ENCODE measurements around the gene AGBL4.

The AGBL4 gene

DNA sequence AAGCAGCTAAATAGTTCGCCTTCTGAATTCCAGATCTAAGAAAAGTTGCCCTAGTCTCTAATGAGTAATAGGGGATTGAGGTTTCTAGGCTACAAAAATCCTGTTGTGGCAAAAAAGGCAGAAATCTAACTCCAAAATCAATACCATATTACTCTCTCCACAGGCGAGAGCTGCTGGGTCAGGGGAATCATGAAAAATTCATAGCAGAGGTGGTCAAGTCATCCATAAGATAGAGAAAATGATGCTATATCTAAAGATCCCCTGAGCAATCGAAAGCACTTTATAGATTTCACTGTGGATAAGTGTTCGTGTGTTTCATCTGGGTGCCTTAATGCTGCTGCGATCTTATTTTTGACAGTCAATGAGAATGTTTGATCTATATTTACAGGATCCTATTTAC is 417.7 kb downstream of the AGBL4 start:
- CTCF ChIA-PET = no interaction called here
- Mint-ChIP-seq H3K4me3 (no peak overlapping the region), H3K27ac (no peak overlapping the region), H3K9me3 (peaks cover 13% of the 10 kb centered on the region), H3K36me3 (peaks cover 1% of the 10 kb centered on the region), H3K27me3 (no peaks in the 10 kb centered on the region), H3K4me1 (no peaks in the 10 kb centered on the region)
- no peak for DNase-seq

- H3K4me1 Mint-ChIP-seq = no peaks in the 10 kb centered on the region
- H3K4me3 Mint-ChIP-seq = no peak overlapping the region
- CTCF ChIA-PET = no interaction called here
- H3K27ac Mint-ChIP-seq = no peak overlapping the region
- H3K9me3 Mint-ChIP-seq = peaks cover 25% of the 10 kb centered on the region
- no peak for DNase-seq
- H3K27me3 Mint-ChIP-seq = no peaks in the 10 kb centered on the region
- H3K36me3 Mint-ChIP-seq = peaks cover 1% of the 10 kb centered on the region
Observed at GRCh38 chr1:49597436-49597835, 426.3 kb downstream of the AGBL4 start.

DNA sequence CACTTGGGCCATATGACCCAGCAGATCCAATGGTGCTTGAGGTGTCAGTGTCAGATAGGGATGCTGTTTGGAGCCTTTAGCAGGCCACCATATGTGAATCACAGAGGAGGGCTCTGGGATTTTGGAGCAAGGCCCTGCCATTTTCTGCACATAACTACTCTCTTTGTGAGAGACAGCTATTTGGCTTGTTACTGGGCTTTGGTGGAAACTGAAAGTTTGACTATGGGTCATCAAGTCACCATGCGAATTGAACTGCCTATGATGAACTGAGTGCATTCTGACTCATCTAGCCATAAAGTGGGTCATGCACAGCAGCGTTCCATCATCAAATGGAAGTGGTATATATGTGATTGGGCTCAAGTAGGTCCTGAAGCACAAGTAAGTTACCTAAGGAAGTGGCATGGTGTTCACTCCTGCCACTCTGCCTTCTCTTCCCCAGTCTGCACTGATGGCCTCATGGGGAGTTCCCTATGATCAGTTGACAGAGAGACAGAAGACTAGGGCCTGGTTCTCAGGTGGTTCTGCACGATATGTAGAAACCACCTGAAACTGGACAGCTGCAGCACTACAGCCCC is 447.3 kb downstream of the AGBL4 start:
- Mint-ChIP-seq H3K36me3 (no peaks in the 10 kb centered on the region), H3K4me1 (no peaks in the 10 kb centered on the region), H3K9me3 (peaks cover 18% of the 10 kb centered on the region), H3K4me3 (no peak overlapping the region), H3K27me3 (no peaks in the 10 kb centered on the region), H3K27ac (no peak overlapping the region)
- CTCF ChIA-PET = no interaction called here
- no peak for DNase-seq

- no peak for DNase-seq
- Mint-ChIP-seq H3K36me3 (no peaks in the 10 kb centered on the region), H3K27me3 (no peaks in the 10 kb centered on the region), H3K27ac (no peak overlapping the region), H3K4me3 (no peak overlapping the region), H3K4me1 (no peaks in the 10 kb centered on the region), H3K9me3 (peaks cover 18% of the 10 kb centered on the region)
- CTCF ChIA-PET = no interaction called here
Observed at GRCh38 chr1:49556676-49557234, 467.0 kb downstream of the AGBL4 start.

DNA sequence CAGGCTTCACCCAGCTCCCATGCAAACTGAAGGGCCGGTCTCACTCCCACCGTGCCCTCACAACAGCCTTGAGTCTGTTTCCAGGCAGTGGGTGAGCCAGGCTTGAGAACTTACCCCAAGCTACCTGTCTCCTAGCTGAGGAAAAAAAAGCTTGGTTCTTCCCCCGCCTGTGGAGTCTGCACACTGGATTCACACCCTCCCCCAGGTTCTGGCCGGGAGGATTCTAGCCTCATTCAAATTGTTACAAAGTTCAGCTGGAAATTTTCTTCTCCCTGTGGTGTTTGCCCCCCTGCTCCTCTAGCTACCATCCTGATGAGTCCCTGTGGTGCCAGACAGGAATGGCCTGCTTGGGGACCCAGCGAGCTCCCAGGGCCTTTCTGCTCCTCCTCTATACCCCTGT is 471.7 kb downstream of the AGBL4 start:
- Mint-ChIP-seq H3K4me1 (no peaks in the 10 kb centered on the region), H3K27me3 (no peaks in the 10 kb centered on the region), H3K36me3 (no peaks in the 10 kb centered on the region), H3K4me3 (no peak overlapping the region), H3K27ac (no peak overlapping the region), H3K9me3 (peaks cover 10% of the 10 kb centered on the region)
- no peak for DNase-seq
- CTCF ChIA-PET = no interaction called here

DNA sequence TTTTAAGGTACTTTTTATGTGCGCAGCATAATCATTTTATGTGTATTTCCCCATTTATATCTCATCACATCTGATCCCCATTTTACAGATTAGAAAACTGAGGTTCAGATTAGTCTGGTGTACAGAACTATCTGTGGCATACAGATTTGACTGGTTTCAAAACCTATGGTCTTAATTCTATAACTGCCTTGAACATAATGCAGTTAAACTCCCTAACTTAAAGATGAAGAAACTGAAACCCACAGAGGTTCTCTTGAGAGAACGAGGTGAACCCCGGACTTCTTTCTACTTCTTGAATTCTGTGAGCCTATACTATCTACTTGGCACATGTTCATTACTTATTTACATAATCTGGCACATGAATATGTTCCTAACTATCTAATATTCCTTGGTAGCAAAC is 479.1 kb downstream of the AGBL4 start:
- Mint-ChIP-seq H3K36me3 (no peaks in the 10 kb centered on the region), H3K27ac (no peak overlapping the region), H3K4me3 (no peak overlapping the region), H3K27me3 (no peaks in the 10 kb centered on the region), H3K9me3 (peaks cover 9% of the 10 kb centered on the region), H3K4me1 (no peaks in the 10 kb centered on the region)
- CTCF ChIA-PET = no interaction called here
- no peak for DNase-seq

- H3K4me1 Mint-ChIP-seq = no peaks in the 10 kb centered on the region
- H3K9me3 Mint-ChIP-seq = peaks cover 12% of the 10 kb centered on the region
- CTCF ChIA-PET = no interaction called here
- H3K27ac Mint-ChIP-seq = no peak overlapping the region
- DNase-seq = no peak
- no peak overlapping the region for H3K4me3 Mint-ChIP-seq
- H3K36me3 Mint-ChIP-seq = no peaks in the 10 kb centered on the region
- no peaks in the 10 kb centered on the region for H3K27me3 Mint-ChIP-seq
Observed at GRCh38 chr1:49541096-49541752, 482.5 kb downstream of the AGBL4 start.

DNA sequence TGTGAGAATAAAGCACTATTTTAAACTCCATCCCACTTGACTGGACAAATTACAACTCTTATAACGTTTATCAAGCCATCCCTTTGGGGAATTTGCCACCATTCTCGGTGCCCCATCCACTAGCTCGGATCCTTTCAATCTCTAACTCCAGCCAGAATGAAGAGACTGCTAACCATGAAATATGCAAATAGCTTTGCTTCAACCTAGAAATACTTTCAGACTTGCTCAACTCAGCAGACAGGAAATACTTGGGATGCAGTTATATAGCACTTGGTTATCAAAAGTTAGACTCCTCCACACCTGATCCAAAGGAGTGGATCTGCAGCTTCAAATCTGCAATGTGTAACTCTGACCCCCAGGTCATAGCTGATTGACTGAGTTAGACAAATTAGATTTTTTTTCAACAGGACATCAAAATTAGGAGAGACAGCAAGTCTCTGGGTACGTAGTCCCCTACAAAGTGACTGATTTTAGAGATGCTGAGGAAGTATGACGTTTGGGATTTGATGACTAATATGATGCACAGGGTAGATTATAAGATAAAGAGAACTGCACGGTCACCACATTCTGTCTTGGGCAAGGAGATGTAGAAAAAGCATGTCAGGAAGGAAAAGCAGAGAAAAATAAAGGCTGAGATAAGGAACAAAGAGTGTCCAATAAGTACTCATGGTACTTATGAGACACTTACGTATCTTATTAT is 496.0 kb downstream of the AGBL4 start:
- Mint-ChIP-seq H3K27ac (no peak overlapping the region), H3K36me3 (no peaks in the 10 kb centered on the region), H3K9me3 (no peaks in the 10 kb centered on the region), H3K4me3 (no peak overlapping the region), H3K27me3 (no peaks in the 10 kb centered on the region), H3K4me1 (no peaks in the 10 kb centered on the region)
- DNase-seq = no peak
- CTCF ChIA-PET = no interaction called here

DNA sequence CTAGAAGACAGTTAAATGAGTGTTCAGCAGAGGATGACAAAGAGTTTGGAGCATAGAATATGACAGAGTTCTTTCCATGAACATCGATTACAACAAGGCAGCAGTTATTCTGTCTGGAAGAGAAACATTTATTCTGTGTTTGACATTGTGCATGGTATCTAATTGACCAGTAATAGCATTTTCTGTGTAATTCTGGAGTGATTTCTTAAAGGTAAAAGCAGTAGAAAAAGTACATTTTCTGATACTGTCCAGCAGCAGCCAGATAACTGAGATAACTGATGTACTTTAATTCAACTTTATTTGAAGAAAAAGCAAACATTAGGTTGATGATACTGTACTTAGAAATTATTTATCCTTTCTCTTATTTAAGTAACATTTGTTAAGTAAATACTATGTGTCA is 497.1 kb downstream of the AGBL4 start:
- DNase-seq = no peak
- Mint-ChIP-seq H3K9me3 (no peaks in the 10 kb centered on the region), H3K27me3 (no peaks in the 10 kb centered on the region), H3K4me3 (no peak overlapping the region), H3K36me3 (no peaks in the 10 kb centered on the region), H3K4me1 (no peaks in the 10 kb centered on the region), H3K27ac (no peak overlapping the region)
- CTCF ChIA-PET = no interaction called here

DNA sequence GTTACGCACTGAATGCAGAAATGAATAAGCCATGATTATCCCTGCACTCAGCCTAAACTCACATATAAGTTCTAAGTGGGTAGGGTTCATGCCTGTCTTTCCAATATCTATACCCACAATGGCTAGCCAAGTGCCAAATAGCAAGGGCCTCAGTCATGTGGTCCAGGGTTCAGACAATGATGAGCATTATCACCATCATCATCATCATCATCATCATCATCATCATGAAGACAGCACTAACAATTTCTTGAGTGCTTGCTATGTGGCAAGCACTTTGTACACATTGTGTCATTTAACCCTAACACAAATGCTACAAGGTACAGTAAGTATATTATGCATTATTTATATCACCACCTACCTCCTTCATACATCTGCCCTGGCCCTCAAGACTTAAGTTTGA is 500.0 kb downstream of the AGBL4 start:
- H3K4me1 Mint-ChIP-seq = no peaks in the 10 kb centered on the region
- CTCF ChIA-PET = no interaction called here
- H3K9me3 Mint-ChIP-seq = no peaks in the 10 kb centered on the region
- no peaks in the 10 kb centered on the region for H3K27me3 Mint-ChIP-seq
- H3K27ac Mint-ChIP-seq = no peak overlapping the region
- DNase-seq = no peak
- H3K36me3 Mint-ChIP-seq = no peaks in the 10 kb centered on the region
- H3K4me3 Mint-ChIP-seq = no peak overlapping the region

DNA sequence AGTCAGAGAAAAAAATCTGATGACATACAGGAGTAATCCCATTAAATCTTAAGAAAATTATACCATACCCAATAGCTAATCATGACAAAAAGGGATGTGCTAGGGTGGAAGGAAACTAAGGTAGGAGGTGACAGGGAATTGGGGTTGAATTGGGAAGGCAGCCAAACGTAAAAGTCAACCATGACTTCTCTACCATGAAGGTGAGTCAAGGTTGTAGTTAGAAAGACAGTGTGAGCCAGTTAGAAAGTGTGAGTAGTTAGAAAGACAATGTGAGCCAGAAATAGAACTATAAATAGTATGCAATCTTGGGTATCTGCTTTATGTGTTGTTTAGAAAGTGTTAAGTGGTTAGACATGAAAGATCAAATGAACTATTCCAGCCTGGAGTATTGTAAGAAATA is 556.8 kb downstream of the AGBL4 start:
- Mint-ChIP-seq H3K4me3 (no peak overlapping the region), H3K4me1 (no peaks in the 10 kb centered on the region), H3K9me3 (peaks cover 2% of the 10 kb centered on the region), H3K36me3 (no peaks in the 10 kb centered on the region), H3K27ac (no peak overlapping the region), H3K27me3 (no peaks in the 10 kb centered on the region)
- CTCF ChIA-PET = no interaction called here
- no peak for DNase-seq

DNA sequence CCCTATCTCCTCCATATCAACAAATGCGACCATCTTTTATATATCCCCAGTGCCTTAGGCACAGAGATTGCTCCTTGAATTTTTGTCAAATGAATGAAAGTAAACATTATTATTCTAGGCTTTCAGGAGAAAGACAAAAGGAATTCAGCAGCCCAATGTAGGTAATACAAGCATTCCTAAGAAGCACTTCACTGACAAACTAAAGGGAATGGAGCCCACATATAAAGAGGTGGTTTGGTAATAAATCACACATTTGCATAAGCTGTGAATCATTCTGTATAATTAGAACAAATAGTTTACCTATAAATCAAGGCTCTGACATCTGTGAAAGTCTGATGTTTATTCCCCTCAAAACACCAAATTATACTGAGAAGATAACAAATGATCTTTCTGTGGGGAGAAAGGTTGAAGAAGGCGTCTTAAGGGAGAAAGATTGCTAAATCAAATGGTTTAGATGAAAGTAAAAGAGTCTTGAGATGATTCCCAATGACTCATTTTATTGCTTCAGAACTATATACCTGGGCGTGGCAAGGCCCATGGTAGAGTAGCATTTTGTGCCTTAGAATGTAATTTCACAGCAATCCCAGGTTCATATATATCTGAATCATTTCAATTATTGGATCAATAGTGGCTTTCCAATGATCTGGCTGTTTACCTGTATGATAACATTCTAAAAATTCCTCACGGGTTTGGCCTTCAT is 558.1 kb downstream of the AGBL4 start:
- DNase-seq = no peak
- CTCF ChIA-PET = no interaction called here
- Mint-ChIP-seq H3K9me3 (peaks cover 2% of the 10 kb centered on the region), H3K27ac (no peak overlapping the region), H3K27me3 (no peaks in the 10 kb centered on the region), H3K4me1 (no peaks in the 10 kb centered on the region), H3K4me3 (no peak overlapping the region), H3K36me3 (no peaks in the 10 kb centered on the region)

- H3K36me3 Mint-ChIP-seq = no peaks in the 10 kb centered on the region
- no peak overlapping the region for H3K27ac Mint-ChIP-seq
- H3K4me3 Mint-ChIP-seq = no peak overlapping the region
- H3K9me3 Mint-ChIP-seq = peaks cover 5% of the 10 kb centered on the region
- no peaks in the 10 kb centered on the region for H3K4me1 Mint-ChIP-seq
- CTCF ChIA-PET = no interaction called here
- no peak for DNase-seq
- no peaks in the 10 kb centered on the region for H3K27me3 Mint-ChIP-seq
Observed at GRCh38 chr1:49448200-49448599, 575.6 kb downstream of the AGBL4 start.

GRCh38 chr1:49436865-49437264 is 586.9 kb downstream of the AGBL4 start:
- Mint-ChIP-seq H3K4me3 (no peak overlapping the region), H3K27me3 (no peaks in the 10 kb centered on the region), H3K4me1 (no peaks in the 10 kb centered on the region), H3K36me3 (no peaks in the 10 kb centered on the region), H3K27ac (no peak overlapping the region), H3K9me3 (peaks cover 14% of the 10 kb centered on the region)
- DNase-seq = no peak
- CTCF ChIA-PET = no interaction called here

GRCh38 chr1:49435291-49435690 is 588.5 kb downstream of the AGBL4 start:
- Mint-ChIP-seq H3K27ac (no peak overlapping the region), H3K9me3 (peaks cover 7% of the 10 kb centered on the region), H3K4me1 (no peaks in the 10 kb centered on the region)

More at GRCh38 chr1:49435291-49435690, 588.5 kb downstream of the AGBL4 start:
- H3K4me3 Mint-ChIP-seq = no peak overlapping the region
- no peaks in the 10 kb centered on the region for H3K36me3 Mint-ChIP-seq
- no peak for DNase-seq
- H3K27me3 Mint-ChIP-seq = no peaks in the 10 kb centered on the region
- CTCF ChIA-PET = no interaction called here
